Activated CD8-positive, alpha-beta T cell treated with anti-CD3 and anti-CD28 coated beads, Interleukin-2, amount 10 ng/mL, durations not matched to agents 7 days and 5 days (primary cell): Measurements from ENCODE around the gene KRTAP10-7. TPM values are rescaled to one million over a fixed set of nuclear protein-coding genes. Genes with fewer than 3 reads are reported as not detected.
"Not testable (repeated sequence)": the region's sequence is repeated elsewhere in the genome, so short reads cannot be mapped to it uniquely, and the experiment has no call there.

Experiments used
- ATAC-seq: fragments of 150-1000 bp; cut with Tn5 transposase; one replicate; pipeline ENCODE4 v1.10.0; 2021; ENCODE audit warnings: moderate library complexity
- CTCF ChIA-PET: fragments of 350-600 bp; sonication (Branson Sonifier 250); formaldehyde crosslinking; loops from one replicate; lab custom pipeline; 2021; ENCODE audit warnings: antibody characterized with exemption; lab: Charles Lee
- POLR2A ChIA-PET: fragments of 350-600 bp; sonication (Branson Sonifier 250); formaldehyde crosslinking; loops from one replicate; lab custom pipeline; 2021; ENCODE audit warnings: antibody characterized with exemption; lab: Charles Lee
- DNase-seq: peaks from one replicate; pipeline ENCODE4 v3.0.0-alpha.2; 2020
- H3K27ac Mint-ChIP-seq: one replicate; pipeline ENCODE4 v1.8.0; 2021; ENCODE audit warnings: mild to moderate bottlenecking, mixed read lengths
- H3K27me3 Mint-ChIP-seq: one replicate; pipeline ENCODE4 v1.8.0; 2021; ENCODE audit warnings: low read depth, mixed read lengths
- H3K36me3 Mint-ChIP-seq: one replicate; pipeline ENCODE4 v1.8.0; 2021; ENCODE audit warnings: low read depth, mixed read lengths
- H3K4me1 Mint-ChIP-seq: one replicate; pipeline ENCODE4 v1.8.0; 2021; ENCODE audit warnings: low read depth, mixed read lengths
- H3K4me3 Mint-ChIP-seq: one replicate; pipeline ENCODE4 v1.8.0; 2021; ENCODE audit warnings: mild to moderate bottlenecking, mixed read lengths
- H3K9me3 Mint-ChIP-seq: one replicate; pipeline ENCODE4 v1.8.0; 2022; ENCODE audit warnings: mixed read lengths; ENCODE audit not compliant: insufficient read depth
- total RNA-seq, 2 experiments: library from RNA; stranded (reverse); gene quantifications; one replicate each; pipeline ENCODE4 v1.2.3, GENCODE V29; 2021

The KRTAP10-7 gene
- total RNA-seq, 2 experiments from 2014 or later, result not detected

DNA sequence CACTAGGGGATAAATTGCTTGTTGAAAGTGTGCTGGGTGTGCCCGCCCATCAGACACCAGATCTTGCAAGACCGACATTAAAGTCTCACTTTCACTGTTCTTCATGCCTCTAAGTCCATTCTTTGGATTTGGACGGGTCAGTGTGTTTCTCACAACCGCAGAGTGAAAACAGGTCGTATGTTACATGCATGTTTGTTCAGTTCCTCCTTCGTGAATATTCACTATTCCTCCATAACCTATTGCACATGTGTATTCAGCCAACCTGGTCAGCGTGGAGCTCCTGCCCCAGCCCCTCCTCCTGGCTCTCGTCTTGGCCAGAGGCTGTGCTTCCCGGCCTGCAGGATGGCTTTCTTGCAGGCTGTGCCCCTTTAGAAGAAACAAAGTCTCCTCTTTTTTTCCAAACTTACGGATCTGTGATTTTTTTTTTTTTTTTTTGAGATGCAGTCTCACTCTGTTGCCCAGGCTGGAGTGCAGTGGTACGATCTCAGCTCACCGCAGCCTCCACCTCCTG lies 5.9 kb upstream of the KRTAP10-7 start:
- Mint-ChIP-seq H3K27me3 (no peaks in the 10 kb centered on the region), H3K4me1 (peaks cover 2% of the 10 kb centered on the region), H3K27ac (no peak overlapping the region), H3K4me3 (no peak overlapping the region), H3K9me3 (no peaks in the 10 kb centered on the region), H3K36me3 (no peaks in the 10 kb centered on the region)
- POLR2A ChIA-PET, result no interaction called here
- DNase-seq (no peak), ATAC-seq (no peak)
- CTCF ChIA-PET, result no interaction called here

GRCh38 chr21:44595524-44595923 lies 4.9 kb upstream of the KRTAP10-7 start:
- Mint-ChIP-seq H3K36me3 (no peaks in the 10 kb centered on the region), H3K27ac (no peak overlapping the region), H3K9me3 (no peaks in the 10 kb centered on the region), H3K4me1 (peaks cover 2% of the 10 kb centered on the region), H3K4me3 (no peak overlapping the region), H3K27me3 (no peaks in the 10 kb centered on the region)
- ChIA-PET CTCF (interaction anchor here (1.2 to 1.3 kb wide), 2 partner anchors 85 to 198 kb away, joined by 4 to 5 read pairs; no protein-coding TSS in a partner anchor), POLR2A (no interaction called here)
- DNase-seq (no peak), ATAC-seq (no peak)

DNA sequence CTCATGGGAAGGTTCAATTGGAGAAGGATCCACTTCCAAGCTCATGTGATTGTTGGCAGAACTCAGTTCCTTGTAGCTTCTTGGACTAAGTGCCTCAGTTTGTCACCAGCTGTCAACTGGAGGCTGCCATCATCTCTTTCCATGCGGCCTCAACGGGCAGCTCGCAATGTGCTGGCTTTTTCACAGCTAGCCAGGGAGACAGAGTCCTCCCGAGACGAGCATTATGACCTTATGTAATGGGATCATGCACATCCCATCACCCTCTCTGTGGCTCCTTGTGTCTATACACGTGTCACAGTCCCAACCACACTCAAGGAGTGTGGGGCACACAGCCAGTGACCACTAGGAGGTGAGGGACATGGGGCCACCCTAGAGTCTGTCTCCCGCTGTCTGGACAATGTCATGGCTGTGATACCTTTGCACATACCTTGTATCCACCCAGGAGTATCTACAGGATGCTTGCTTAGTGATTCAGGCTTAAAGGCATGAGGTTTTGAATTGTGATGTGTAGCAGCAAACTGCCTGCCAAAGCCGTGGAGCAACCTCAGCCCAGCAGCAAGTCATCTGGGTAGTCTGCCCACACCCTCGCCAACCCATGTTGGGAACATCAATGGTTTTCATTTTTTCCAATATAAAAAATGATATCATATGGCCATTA lies 4.2 kb upstream of the KRTAP10-7 start:
- no peaks in the 10 kb centered on the region for H3K27me3 Mint-ChIP-seq
- POLR2A ChIA-PET, result no interaction called here
- no peak for DNase-seq
- no peak overlapping the region for H3K4me3 Mint-ChIP-seq
- no peaks in the 10 kb centered on the region for H3K9me3 Mint-ChIP-seq
- H3K27ac Mint-ChIP-seq, result no peak overlapping the region
- ATAC-seq, result no peak
- H3K36me3 Mint-ChIP-seq, result no peaks in the 10 kb centered on the region
- peaks cover 2% of the 10 kb centered on the region for H3K4me1 Mint-ChIP-seq
- CTCF ChIA-PET, result interaction anchor here (1.2 to 1.3 kb wide), 2 partner anchors 86 to 197 kb away, joined by 4 to 5 read pairs; no protein-coding TSS in a partner anchor

- Mint-ChIP-seq H3K27ac (no peak overlapping the region), H3K4me1 (peaks cover 2% of the 10 kb centered on the region), H3K4me3 (no peak overlapping the region), H3K27me3 (no peaks in the 10 kb centered on the region), H3K36me3 (no peaks in the 10 kb centered on the region), H3K9me3 (no peaks in the 10 kb centered on the region)
- ATAC-seq (no peak), DNase-seq (no peak)
- CTCF ChIA-PET, result no interaction called here
- POLR2A ChIA-PET, result no interaction called here
Measured at GRCh38 chr21:44598061-44598460, 2.3 kb upstream of the KRTAP10-7 start.

GRCh38 chr21:44599264-44600029 lies 950 bp upstream of the KRTAP10-7 start:
- ATAC-seq, result no peak
- H3K9me3 Mint-ChIP-seq, result no peaks in the 10 kb centered on the region
- no peak overlapping the region for H3K4me3 Mint-ChIP-seq
- no peaks in the 10 kb centered on the region for H3K4me1 Mint-ChIP-seq
- no peaks in the 10 kb centered on the region for H3K36me3 Mint-ChIP-seq
- no peaks in the 10 kb centered on the region for H3K27me3 Mint-ChIP-seq
- no peak for DNase-seq
- CTCF ChIA-PET, result no interaction called here
- no peak overlapping the region for H3K27ac Mint-ChIP-seq
- POLR2A ChIA-PET, result no interaction called here

DNA sequence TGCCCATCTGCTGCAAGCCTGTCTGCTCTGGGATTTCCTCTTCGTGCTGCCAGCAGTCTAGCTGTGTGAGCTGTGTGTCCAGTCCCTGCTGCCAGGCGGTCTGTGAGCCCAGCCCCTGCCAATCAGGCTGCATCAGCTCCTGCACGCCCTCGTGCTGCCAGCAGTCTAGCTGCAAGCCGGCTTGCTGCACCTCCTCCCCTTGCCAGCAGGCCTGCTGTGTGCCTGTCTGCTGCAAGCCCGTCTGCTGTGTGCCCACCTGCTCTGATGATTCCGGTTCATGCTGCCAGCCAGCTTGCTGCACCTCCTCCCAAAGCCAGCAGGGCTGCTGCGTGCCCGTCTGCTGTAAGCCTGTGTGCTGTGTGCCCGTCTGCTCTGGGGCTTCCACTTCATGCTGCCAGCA lies 694 bp downstream of the KRTAP10-7 start:
- H3K4me3 Mint-ChIP-seq, ATAC-seq, H3K9me3 Mint-ChIP-seq, H3K27me3 Mint-ChIP-seq, H3K36me3 Mint-ChIP-seq, CTCF ChIA-PET, DNase-seq, H3K27ac Mint-ChIP-seq, H3K4me1 Mint-ChIP-seq: not testable (repeated sequence)
- POLR2A ChIA-PET, result interaction anchor here (0.8 kb wide), 1 partner anchor 25 kb away, joined by 3 read pairs; no protein-coding TSS in a partner anchor

DNA sequence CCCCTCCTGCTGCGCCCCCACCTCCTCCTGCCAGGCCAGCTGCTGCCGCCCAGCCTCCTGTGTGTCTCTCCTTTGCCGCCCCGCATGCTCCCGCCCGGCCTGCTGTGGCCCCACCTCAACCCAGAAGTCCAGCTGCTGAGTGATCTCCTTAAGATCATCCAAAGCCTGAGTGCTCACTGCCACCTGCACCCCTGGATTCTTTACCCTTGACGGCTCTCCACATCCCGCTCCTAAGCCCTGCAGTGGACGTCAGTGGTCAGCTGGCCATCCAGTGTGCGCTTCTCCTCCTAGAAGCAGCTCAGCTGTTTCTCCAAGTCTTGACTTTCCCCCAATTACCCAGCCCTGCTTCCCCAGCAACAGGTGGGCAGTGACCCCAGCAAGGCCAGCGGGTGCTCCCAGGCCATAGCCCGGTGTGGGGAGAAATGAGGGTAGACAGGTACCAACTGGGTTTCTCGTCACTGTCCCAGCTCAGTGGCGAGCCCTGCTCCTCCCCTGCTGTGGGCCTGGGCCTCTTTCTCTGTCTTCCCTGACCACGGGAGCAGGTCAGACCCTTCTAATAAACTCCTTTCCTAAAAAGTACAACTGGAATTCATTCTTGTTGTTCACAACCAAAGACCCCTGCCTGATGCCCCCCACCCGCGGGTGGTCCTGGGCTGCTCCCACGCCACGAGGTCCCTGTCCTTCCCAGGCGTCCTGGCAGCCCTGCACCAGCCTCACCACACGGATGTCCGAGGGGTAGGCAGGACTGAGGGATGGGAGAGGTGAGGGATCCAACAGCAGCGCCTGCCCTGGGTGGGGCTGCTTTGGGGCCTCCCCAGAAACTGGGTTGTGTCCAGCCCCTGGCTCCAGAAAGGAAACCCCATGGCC lies 1.4 kb downstream of the KRTAP10-7 start:
- Mint-ChIP-seq H3K27me3 (peaks cover 9% of the 10 kb centered on the region), H3K4me3 (no peak overlapping the region), H3K27ac (peak overlapping the region; percentile 56), H3K4me1 (no peaks in the 10 kb centered on the region), H3K9me3 (no peaks in the 10 kb centered on the region), H3K36me3 (no peaks in the 10 kb centered on the region)
- DNase-seq, result no peak
- ChIA-PET CTCF (no interaction called here), POLR2A (interaction anchor here (0.8 kb wide), 1 partner anchor 24 kb away, joined by 3 read pairs; no protein-coding TSS in a partner anchor)
- ATAC-seq, result no peak

GRCh38 chr21:44602463-44602850 lies 2.1 kb downstream of the KRTAP10-7 start:
- DNase-seq, result no peak
- POLR2A ChIA-PET, result no interaction called here
- CTCF ChIA-PET, result no interaction called here

GRCh38 chr21:44603109-44603875 lies 2.9 kb downstream of the KRTAP10-7 start:
- Mint-ChIP-seq H3K4me1 (no peaks in the 10 kb centered on the region), H3K27me3 (peaks cover 11% of the 10 kb centered on the region), H3K36me3 (no peaks in the 10 kb centered on the region), H3K9me3 (no peaks in the 10 kb centered on the region), H3K27ac (no peak overlapping the region), H3K4me3 (no peak overlapping the region)
- ChIA-PET CTCF (no interaction called here), POLR2A (no interaction called here)
- ATAC-seq (no peak), DNase-seq (no peak)

More at GRCh38 chr21:44602463-44602850, 2.1 kb downstream of the KRTAP10-7 start:
- peaks cover 9% of the 10 kb centered on the region for H3K27me3 Mint-ChIP-seq
- H3K4me3 Mint-ChIP-seq, result no peak overlapping the region
- no peaks in the 10 kb centered on the region for H3K4me1 Mint-ChIP-seq
- no peaks in the 10 kb centered on the region for H3K36me3 Mint-ChIP-seq
- H3K9me3 Mint-ChIP-seq, result no peaks in the 10 kb centered on the region
- no peak overlapping the region for H3K27ac Mint-ChIP-seq
- no peak for ATAC-seq

GRCh38 chr21:44603911-44604310 lies 3.5 kb downstream of the KRTAP10-7 start:
- Mint-ChIP-seq H3K9me3 (no peaks in the 10 kb centered on the region), H3K27me3 (peaks cover 11% of the 10 kb centered on the region), H3K36me3 (no peaks in the 10 kb centered on the region), H3K27ac (no peak overlapping the region), H3K4me3 (no peak overlapping the region), H3K4me1 (no peaks in the 10 kb centered on the region)
- ATAC-seq, result no peak
- ChIA-PET POLR2A (no interaction called here), CTCF (no interaction called here)
- no peak for DNase-seq

- Mint-ChIP-seq H3K4me1 (no peaks in the 10 kb centered on the region), H3K9me3 (peaks cover 22% of the 10 kb centered on the region), H3K36me3 (peaks cover 3% of the 10 kb centered on the region), H3K27me3 (peaks cover 11% of the 10 kb centered on the region), H3K4me3 (no peak overlapping the region), H3K27ac (no peak overlapping the region)
- ATAC-seq, result no peak
- CTCF ChIA-PET, result no interaction called here
- POLR2A ChIA-PET, result no interaction called here
- DNase-seq, result no peak
Measured at GRCh38 chr21:44606495-44606894, 6.1 kb downstream of the KRTAP10-7 start.
